ENCODE measurements around the gene OGFOD3. TPM values are rescaled to one million over a fixed set of nuclear protein-coding genes. Genes with fewer than 3 reads are reported as not detected.

The OGFOD3 gene
- 30.5 and 35.0 TPM in 2 replicates for total RNA-seq
- total RNA-seq (2013) = 14.5 TPM
- polyA plus RNA-seq = 16.9 and 22.6 TPM in 2 replicates
- 27.6 and 33.5 TPM in 2 replicates for polyA minus RNA-seq

GRCh38 chr17:82418001-82418986, at the start of gene OGFOD3, which contains the start of gene HEXD:
TSS of gene OGFOD3 (minus strand) at chr17:82418586. CDS start at chr17:82418485, 101 bp downstream.
TSS of gene HEXD (plus strand) at chr17:82418347. CDS start at chr17:82419800, 1,453 bp downstream.
- Histone ChIP-seq H3K79me2 (ENCODE audit: control insufficient read depth, insufficient read depth, low read length) (peaks cover 44% of the 10 kb centered on the region), H3K36me3 (replicated peaks in 1 of 2; ENCODE audit: control extremely low read depth in 1 of 2, control insufficient read depth in 1 of 2, extremely low read depth in 1 of 2, insufficient read depth in 2 of 2, low read length in 1 of 2) (peaks cover 0 to 27% of the 10 kb centered on the region in 2 experiments), H3K4me2 (replicated peaks; ENCODE audit: low read depth, low read length, poor library complexity, severe bottlenecking) (peak within 1 kb of the TSS; percentile 93), H3K4me1 (ENCODE audit: control insufficient read depth in 2 of 2, insufficient read depth in 2 of 2, low read length in 2 of 2) (peaks cover 18 to 27% of the 10 kb centered on the region in 2 donors), H2AFZ (ENCODE audit: insufficient read depth, low read depth, low read length, poor library complexity, severe bottlenecking) (peak within 1 kb of the TSS; percentile 88), H3K9me3 (ENCODE audit: control extremely low read depth in 1 of 3, control insufficient read depth in 2 of 3, insufficient read depth in 1 of 3, low read length in 2 of 3) (peaks cover 0 to 6% (median 0%) of the 10 kb centered on the region in 3 donors), H3K4me3 (ENCODE audit: control extremely low read depth in 1 of 5, extremely low read depth in 1 of 5, insufficient read depth in 1 of 5, low read depth in 2 of 5, low read length in 4 of 5) (peak within 1 kb of the TSS; percentile 55 to 90 (median 73)), H4K20me1 (ENCODE audit: control insufficient read depth, insufficient read depth, low read length, poor library complexity, severe bottlenecking) (peaks cover 36% of the 10 kb centered on the region), H3K9ac (ENCODE audit: low read length) (peak within 1 kb of the TSS; percentile 93), H3K27me3 (replicated peaks in 1 of 4; ENCODE audit: control extremely low read depth in 1 of 4, control insufficient read depth in 3 of 4, insufficient read depth in 4 of 4, low read length in 3 of 4) (no peaks in the 10 kb centered on the region), H3K27ac (ENCODE audit: low read length in 2 of 2) (peak within 1 kb of the TSS in 1 of 2 donors; percentile 74)
- intact Hi-C loops (cut with micrococcal nuclease) = loop anchor here (1.0 to 10.0 kb wide), 7 partner anchors 31 to 231 kb away; partner anchors contain the start of genes NARF and WDR45B
- POLR2A ChIA-PET = interaction anchor here (0.7 to 1.7 kb wide), 4 partner anchors 16 to 232 kb away, joined by 4 to 6 read pairs (median 4); no protein-coding TSS in a partner anchor
- peak within 1 kb of the TSS; percentile 89 for H3K4me3 Mint-ChIP-seq
- peaks cover 23% of the 10 kb centered on the region for H3K4me1 Mint-ChIP-seq
- H3K9me3 Mint-ChIP-seq (ENCODE audit: insufficient read depth) = no peaks in the 10 kb centered on the region
- ATAC-seq (ENCODE audit: low read depth) (peak; percentile 85), DNase-seq (peak; percentile 96)
- peak within 1 kb of the TSS; percentile 87 for H3K27ac Mint-ChIP-seq
- no peaks in the 10 kb centered on the region for H3K27me3 Mint-ChIP-seq
- 1% methylated on average over 92 of the region's 108 CpGs for WGBS (ENCODE audit: insufficient coverage)
- TF ChIP-seq CTCF (IDR thresholded peaks at IDR 0.05) (no peak), EZH2 (IDR thresholded peaks at IDR 0.05; ENCODE audit: borderline replicate concordance, insufficient read depth, low read depth, low read length, poor library complexity, severe bottlenecking) (no peak)
- CTCF ChIA-PET = interaction anchor here (0.8 to 2.4 kb wide), 6 partner anchors 10 to 133 kb away, joined by 3 to 11 read pairs (median 5); no protein-coding TSS in a partner anchor
